DND-41 (cell line): ENCODE data around the gene IFFO2.

ENCODE experiments used
- EZH2 ChIP-seq: IDR thresholded peaks from 3 replicates; pipeline ENCODE4 v1.6.1; 2012; ENCODE audit warnings: borderline replicate concordance, low read depth, mild to moderate bottlenecking, moderate library complexity, low read length, inconsistent platforms; ENCODE audit not compliant: severe bottlenecking
- TF ChIP-seq, protein P1 (sequence below): IDR thresholded peaks from 2 replicates; pipeline ENCODE4 v1.5.1; 2012; ENCODE audit warnings: borderline replicate concordance, low read length, moderate library complexity, mild to moderate bottlenecking; ENCODE audit not compliant: poor library complexity, severe bottlenecking; ENCODE audit errors: extremely low read depth

DNA sequence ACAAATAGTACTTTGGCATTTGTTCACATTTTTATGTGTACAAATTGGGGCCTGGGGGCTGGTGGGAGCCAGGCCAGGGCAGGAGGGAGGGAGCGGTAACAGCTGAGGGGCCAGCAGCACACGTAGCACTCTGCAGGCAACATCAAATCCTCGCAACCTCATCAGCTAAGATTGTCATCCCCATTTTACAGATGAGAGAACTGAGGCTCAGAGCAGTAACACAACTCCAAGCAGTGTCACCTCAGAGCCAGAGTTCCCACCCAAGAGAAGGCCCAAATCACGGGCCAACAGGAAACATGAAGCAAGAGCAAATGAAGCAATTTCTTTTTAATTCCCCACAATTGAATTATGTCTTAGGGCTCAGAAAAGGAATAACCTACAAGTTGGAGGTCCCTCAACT is 14.1 kb downstream of the IFFO2 start:
- TF ChIP-seq, protein P1, sequence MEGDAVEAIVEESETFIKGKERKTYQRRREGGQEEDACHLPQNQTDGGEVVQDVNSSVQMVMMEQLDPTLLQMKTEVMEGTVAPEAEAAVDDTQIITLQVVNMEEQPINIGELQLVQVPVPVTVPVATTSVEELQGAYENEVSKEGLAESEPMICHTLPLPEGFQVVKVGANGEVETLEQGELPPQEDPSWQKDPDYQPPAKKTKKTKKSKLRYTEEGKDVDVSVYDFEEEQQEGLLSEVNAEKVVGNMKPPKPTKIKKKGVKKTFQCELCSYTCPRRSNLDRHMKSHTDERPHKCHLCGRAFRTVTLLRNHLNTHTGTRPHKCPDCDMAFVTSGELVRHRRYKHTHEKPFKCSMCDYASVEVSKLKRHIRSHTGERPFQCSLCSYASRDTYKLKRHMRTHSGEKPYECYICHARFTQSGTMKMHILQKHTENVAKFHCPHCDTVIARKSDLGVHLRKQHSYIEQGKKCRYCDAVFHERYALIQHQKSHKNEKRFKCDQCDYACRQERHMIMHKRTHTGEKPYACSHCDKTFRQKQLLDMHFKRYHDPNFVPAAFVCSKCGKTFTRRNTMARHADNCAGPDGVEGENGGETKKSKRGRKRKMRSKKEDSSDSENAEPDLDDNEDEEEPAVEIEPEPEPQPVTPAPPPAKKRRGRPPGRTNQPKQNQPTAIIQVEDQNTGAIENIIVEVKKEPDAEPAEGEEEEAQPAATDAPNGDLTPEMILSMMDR, result no peak
- TF ChIP-seq EZH2, result no peak
